ENCODE measurements around the gene IPO5. TPM values are rescaled to one million over a fixed set of nuclear protein-coding genes. Genes with fewer than 3 reads are reported as not detected.

Gene IPO5
- polyA plus RNA-seq, 1 donor (not counting 4 experiments of a cell fraction or from before 2014, with no cell fraction given) = 130 TPM

GRCh38 chr13:97928301-97928700 lies 25.2 kb upstream of the IPO5 start:
- no peaks in the 10 kb centered on the region for H3K36me3 ChIP-seq (ENCODE audit: control insufficient read depth in 2 of 2, extremely low read depth in 1 of 2, insufficient read depth in 2 of 2, low read length in 2 of 2)
- no peak overlapping the region for H3K4me3 ChIP-seq (ENCODE audit: control insufficient read depth in 2 of 3, extremely low read depth in 1 of 3, insufficient read depth in 2 of 3, low read depth in 1 of 3, low read length in 3 of 3)
- H3K27me3 ChIP-seq (ENCODE audit: control insufficient read depth, extremely low read depth, insufficient read depth, low read length) = no peaks in the 10 kb centered on the region
- H3K79me2 ChIP-seq (ENCODE audit: control insufficient read depth, insufficient read depth, low read length) = no peaks in the 10 kb centered on the region
- no peaks in the 10 kb centered on the region for H3K9me1 ChIP-seq (ENCODE audit: control insufficient read depth, extremely low read depth, insufficient read depth, low read length)
- TF ChIP-seq CTCF (optimal IDR thresholded peaks at IDR 0.05 in 1 of 3, IDR thresholded peaks at IDR 0.05 in 1 of 3, conservative IDR thresholded peaks at IDR 0.05 in 1 of 3; ENCODE audit: extremely low read depth in 1 of 3, insufficient read depth in 2 of 3, low read length in 3 of 3) (no peak), EZH2 (IDR thresholded peaks at IDR 0.05; ENCODE audit: low read length) (no peak)
- H3K9ac ChIP-seq (ENCODE audit: control insufficient read depth, extremely low read depth, insufficient read depth, low read length) = no peak overlapping the region
- dilution Hi-C loops (cut with MboI; ENCODE audit: extremely low pct_ligation_motif_present, low sequenced_read_pairs) = no loop called here
- no peak for FAIRE-seq
- H2AFZ ChIP-seq (ENCODE audit: control insufficient read depth, low read length) = no peak overlapping the region
- H3K9me3 ChIP-seq (ENCODE audit: control insufficient read depth, low read depth, low read length) = no peaks in the 10 kb centered on the region
- no peak for DNase-seq (ENCODE audit: low read depth, low spot score)
- H3K27ac ChIP-seq (ENCODE audit: control insufficient read depth, insufficient read depth, low read length) = no peak overlapping the region
- H3K4me1 ChIP-seq (ENCODE audit: control insufficient read depth, extremely low read depth, insufficient read depth, low read length) = no peaks in the 10 kb centered on the region
- H4K20me1 ChIP-seq (ENCODE audit: control insufficient read depth, extremely low read depth, insufficient read depth, low read length) = no peaks in the 10 kb centered on the region
- no peak overlapping the region for H3K4me2 ChIP-seq (ENCODE audit: control insufficient read depth, extremely low read depth, insufficient read depth, low read depth, low read length)

GRCh38 chr13:97932036-97932435 lies 21.4 kb upstream of the IPO5 start:
- Histone ChIP-seq H3K4me1 (ENCODE audit: control insufficient read depth, extremely low read depth, insufficient read depth, low read length) (no peaks in the 10 kb centered on the region), H3K4me3 (ENCODE audit: control insufficient read depth in 2 of 3, extremely low read depth in 1 of 3, insufficient read depth in 2 of 3, low read depth in 1 of 3, low read length in 3 of 3) (no peak overlapping the region), H3K9ac (ENCODE audit: control insufficient read depth, extremely low read depth, insufficient read depth, low read length) (no peak overlapping the region), H3K4me2 (ENCODE audit: control insufficient read depth, extremely low read depth, insufficient read depth, low read depth, low read length) (no peak overlapping the region), H4K20me1 (ENCODE audit: control insufficient read depth, extremely low read depth, insufficient read depth, low read length) (no peaks in the 10 kb centered on the region), H3K79me2 (ENCODE audit: control insufficient read depth, insufficient read depth, low read length) (no peaks in the 10 kb centered on the region), H3K36me3 (ENCODE audit: control insufficient read depth in 2 of 2, extremely low read depth in 1 of 2, insufficient read depth in 2 of 2, low read length in 2 of 2) (no peaks in the 10 kb centered on the region), H3K9me1 (ENCODE audit: control insufficient read depth, extremely low read depth, insufficient read depth, low read length) (no peaks in the 10 kb centered on the region), H2AFZ (ENCODE audit: control insufficient read depth, low read length) (no peak overlapping the region), H3K27me3 (ENCODE audit: control insufficient read depth, extremely low read depth, insufficient read depth, low read length) (no peaks in the 10 kb centered on the region), H3K9me3 (ENCODE audit: control insufficient read depth, low read depth, low read length) (no peaks in the 10 kb centered on the region), H3K27ac (ENCODE audit: control insufficient read depth, insufficient read depth, low read length) (no peak overlapping the region)
- DNase-seq (ENCODE audit: low read depth, low spot score) (no peak), FAIRE-seq (no peak)
- TF ChIP-seq CTCF (optimal IDR thresholded peaks at IDR 0.05 in 1 of 3, IDR thresholded peaks at IDR 0.05 in 1 of 3, conservative IDR thresholded peaks at IDR 0.05 in 1 of 3; ENCODE audit: extremely low read depth in 1 of 3, insufficient read depth in 2 of 3, low read length in 3 of 3) (no peak), EZH2 (IDR thresholded peaks at IDR 0.05; ENCODE audit: low read length) (no peak)
- dilution Hi-C loops (cut with MboI; ENCODE audit: extremely low pct_ligation_motif_present, low sequenced_read_pairs) = no loop called here

Measured in keratinocyte (primary cell).